NB4 (cell line): ENCODE results near the gene LCE7A.

ENCODE experiments used
- POLR2A ChIP-seq: IDR thresholded peaks from 2 replicates; pipeline ENCODE4 v1.6.1; 2011; ENCODE audit warnings: mild to moderate bottlenecking; ENCODE audit not compliant: insufficient read length; ENCODE audit errors: extremely low read depth
- TF ChIP-seq, protein P1 (sequence below): IDR thresholded peaks from one replicate; pipeline ENCODE4 v1.5.1; 2012; ENCODE audit warnings: low read depth, low read length

DNA sequence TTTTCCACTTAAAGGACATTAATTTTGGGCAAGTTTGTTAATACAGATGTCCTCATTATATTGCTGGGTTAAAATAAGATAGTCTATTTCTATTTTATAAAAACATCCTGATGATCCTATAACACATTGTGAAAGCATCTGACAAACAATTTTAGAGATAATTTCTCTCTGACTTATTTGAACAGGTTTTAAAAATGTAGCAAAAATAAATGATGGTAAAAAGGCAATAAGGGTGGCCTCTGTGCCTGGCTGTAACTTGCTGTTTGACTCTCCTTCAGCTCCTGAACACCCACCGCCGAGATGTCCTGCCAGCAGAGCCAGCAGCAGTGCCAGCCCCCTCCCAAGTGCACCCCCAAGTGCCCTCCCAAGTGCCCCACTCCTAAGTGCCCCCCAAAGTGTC lies 32.6 kb upstream of the LCE7A start, which contains the start of gene LCE1A:
- TF ChIP-seq, protein P1, sequence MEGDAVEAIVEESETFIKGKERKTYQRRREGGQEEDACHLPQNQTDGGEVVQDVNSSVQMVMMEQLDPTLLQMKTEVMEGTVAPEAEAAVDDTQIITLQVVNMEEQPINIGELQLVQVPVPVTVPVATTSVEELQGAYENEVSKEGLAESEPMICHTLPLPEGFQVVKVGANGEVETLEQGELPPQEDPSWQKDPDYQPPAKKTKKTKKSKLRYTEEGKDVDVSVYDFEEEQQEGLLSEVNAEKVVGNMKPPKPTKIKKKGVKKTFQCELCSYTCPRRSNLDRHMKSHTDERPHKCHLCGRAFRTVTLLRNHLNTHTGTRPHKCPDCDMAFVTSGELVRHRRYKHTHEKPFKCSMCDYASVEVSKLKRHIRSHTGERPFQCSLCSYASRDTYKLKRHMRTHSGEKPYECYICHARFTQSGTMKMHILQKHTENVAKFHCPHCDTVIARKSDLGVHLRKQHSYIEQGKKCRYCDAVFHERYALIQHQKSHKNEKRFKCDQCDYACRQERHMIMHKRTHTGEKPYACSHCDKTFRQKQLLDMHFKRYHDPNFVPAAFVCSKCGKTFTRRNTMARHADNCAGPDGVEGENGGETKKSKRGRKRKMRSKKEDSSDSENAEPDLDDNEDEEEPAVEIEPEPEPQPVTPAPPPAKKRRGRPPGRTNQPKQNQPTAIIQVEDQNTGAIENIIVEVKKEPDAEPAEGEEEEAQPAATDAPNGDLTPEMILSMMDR, result no peak
- no peak for TF ChIP-seq POLR2A
